Measurements from ENCODE around the gene HSPG2. TPM values are rescaled to one million over a fixed set of nuclear protein-coding genes. Genes with fewer than 3 reads are reported as not detected.
A peak's percentile ranks its signal among the peaks of the same experiment; 100 is the strongest.

The HSPG2 gene
- total and polyA plus RNA-seq, 9 of the 15 experiments (the other 6 are each of a cell fraction or from before 2014, with no cell fraction given), result 0.14 to 160 (median 15.7) TPM

- Histone ChIP-seq H3K27me3 (ENCODE audit: control insufficient read depth in 2 of 2, insufficient read depth in 2 of 2, low read length in 2 of 2) (no peaks in the 10 kb centered on the region), H3K4me1 (replicated peaks in 1 of 2; ENCODE audit: control insufficient read depth in 2 of 2, insufficient read depth in 2 of 2, low read length in 2 of 2) (peaks cover 0 to 12% of the 10 kb centered on the region in 2 experiments; a peak in 1 of 5 replicates), H3K4me2 (ENCODE audit: insufficient read depth, low read length) (no peak overlapping the region), H4K20me1 (replicated peaks; ENCODE audit: control insufficient read depth, insufficient read depth, low read length) (no peaks in the 10 kb centered on the region; the same call in 1 of the 2 replicates), H3K9ac (ENCODE audit: insufficient read depth in 1 of 2, low read depth in 2 of 2, low read length in 2 of 2) (no peak overlapping the region; a peak in 1 of 4 replicates), H3K36me3 (ENCODE audit: control insufficient read depth, insufficient read depth, low read length) (peaks cover 90% of the 10 kb centered on the region; the same call in 2 of the 3 replicates), H3K9me1 (ENCODE audit: control insufficient read depth, insufficient read depth, low read length) (no peaks in the 10 kb centered on the region), H3K27ac (ENCODE audit: extremely low read depth, low read depth, low read length) (no peak overlapping the region), H2AFZ (ENCODE audit: low read depth, low read length) (no peak overlapping the region), H3K79me2 (ENCODE audit: control insufficient read depth, insufficient read depth, low read length) (no peaks in the 10 kb centered on the region), H3K4me3 (no peak overlapping the region), H3K9me3 (replicated peaks; ENCODE audit: control insufficient read depth, insufficient read depth, low read depth, low read length) (peaks cover 9% of the 10 kb centered on the region)
- DNase-seq (ENCODE audit: extremely low read depth in 1 of 4, low spot score in 3 of 4) (no peak), FAIRE-seq (no peak), ATAC-seq (no peak)
- in situ Hi-C loops (cut with MboI), result no loop called here
- CTCF ChIA-PET (ENCODE audit: low intra/inter-chr PET ratio), result no interaction called here
- 90% methylated on average over 22 of the region's 23 CpGs for WGBS (ENCODE audit: insufficient coverage, low coverage, missing lambda C conversion rate)
- TF ChIP-seq POLR2G (IDR thresholded peaks at IDR 0.05; ENCODE audit: low read depth, low read length) (peak; percentile 53), RBM22 (IDR thresholded peaks at IDR 0.05; ENCODE audit: low read depth, low read length, poor library complexity, severe bottlenecking) (peak; percentile 63), SNRNP70 (optimal IDR thresholded peaks at IDR 0.05; ENCODE audit: low read depth, low read length) (no peak), GTF2B (IDR thresholded peaks at IDR 0.05; ENCODE audit: extremely low read depth, insufficient read length) (no peak), TAF9B (IDR thresholded peaks at IDR 0.05; ENCODE audit: partially characterized antibody) (no peak), ZFP36 (IDR thresholded peaks at IDR 0.05; ENCODE audit: low read depth, low read length, partially characterized antibody) (peak; percentile 78)
- BruUV-seq (replicated peaks), result no TSS peak
- intact Hi-C loops (cut with micrococcal nuclease), result no loop called here
- POLR2A ChIA-PET, result interaction anchor here (0.6 kb wide), 2 partner anchors 20 to 36 kb away, joined by 3 to 5 read pairs; no protein-coding TSS in a partner anchor
Observed at GRCh38 chr1:21838359-21839157, 98.6 kb downstream of the HSPG2 start.
